Spinal cord (tissue), 10 donors: ENCODE measurements around the gene PSPC1. TPM values are rescaled to one million over a fixed set of nuclear protein-coding genes. Genes with fewer than 3 reads are reported as not detected.
"Not testable (repeated sequence)": the region's sequence is repeated elsewhere in the genome, so short reads cannot be mapped to it uniquely, and the experiment has no call there.

Experiments
- DNase-seq, 6 donors: peaks; one replicate each; pipeline versions ENCODE4 v3.0.0 to v3.0.0-alpha.2; 2013 to 2015; ENCODE audit warnings: low spot score in 6 of 6, low read depth in 4 of 6
- H3K27ac ChIP-seq: one replicate; pipeline ENCODE4 v1.5.1; 2013; ENCODE audit warnings: low read depth, low read length, control low read depth
- H3K27me3 ChIP-seq: one replicate; pipeline ENCODE4 v1.6.1; 2013; ENCODE audit warnings: low read length; ENCODE audit not compliant: control insufficient read depth, insufficient read depth
- H3K36me3 ChIP-seq: one replicate; pipeline ENCODE4 v1.6.1; 2013; ENCODE audit warnings: low read length; ENCODE audit not compliant: control insufficient read depth, insufficient read depth
- H3K4me1 ChIP-seq: one replicate; pipeline ENCODE4 v1.6.1; 2013; ENCODE audit warnings: low read length; ENCODE audit not compliant: control insufficient read depth, insufficient read depth
- H3K4me3 ChIP-seq: one replicate; pipeline ENCODE4 v1.5.1; 2013; ENCODE audit warnings: low read depth, low read length, control low read depth
- H3K9me3 ChIP-seq: one replicate; pipeline ENCODE4 v1.6.1; 2013; ENCODE audit warnings: low read length; ENCODE audit not compliant: control insufficient read depth, insufficient read depth
- WGBS: methylation state at CpG from one replicate; pipeline ENCODE4 v1.1.5; 2013; ENCODE audit warnings: missing lambda C conversion rate; ENCODE audit not compliant: insufficient coverage; 5-methylcytosine and 5-hydroxymethylcytosine counted together
- long read RNA-seq, 4 donors: transcript quantifications; one replicate each; lab custom pipeline, GENCODE V29; 2026
- polyA plus RNA-seq, 2 donors: library from polyadenylated mRNA; unstranded; fragments of 120-200 nt; gene quantifications; one replicate each; pipeline ENCODE4 v1.2.1, GENCODE V29; 2013; ENCODE audit not compliant: insufficient read length in 2 of 2
- total RNA-seq, 2 donors: library from RNA; depleted of rRNA in 1 of 2; stranded (reverse); fragments of 120-200 nt in 1 of 2; fragments of >200 nt in 1 of 2; gene quantifications; one replicate each; pipeline versions ENCODE4 v1.2.3 to v1.2.4, GENCODE V29; 2013 to 2014
- donor health status: healthy.

PSPC1 gene
- total RNA-seq = 10 to 100 TPM; 73.9 to 80.9 TPM
- polyA plus RNA-seq = 10 to 100 TPM; 77.4 to 83.1 TPM
- long read RNA-seq, donor 1, transcript PSPC1-204 (8 exons, 1,709 nt) = minor isoform, 5 of 31 reads
- long read RNA-seq, donor 1, transcript PSPC1-201 (9 exons, 2,407 nt) = major isoform, 12 of 31 reads
- long read RNA-seq, donor 1, transcript PSPC1-203 (8 exons, 1,647 nt) = minor isoform, 8 of 31 reads
- long read RNA-seq, donor 1, partial matches to known transcripts = 5 of 31 reads
- long read RNA-seq, donor 1, other reads (novel, unspliced or antisense) = 0 of 31 reads
- long read RNA-seq, donor 2, transcript PSPC1-201 (9 exons, 2,407 nt) = major isoform, 7 of 9 reads
- long read RNA-seq, donor 2, partial matches to known transcripts = 0 of 9 reads
- long read RNA-seq, donor 2, other reads (novel, unspliced or antisense) = 0 of 9 reads
- long read RNA-seq, donor 3, partial matches to known transcripts = 6 of 15 reads
- long read RNA-seq, donor 3, other reads (novel, unspliced or antisense) = 0 of 15 reads
- long read RNA-seq, donor 4, transcript PSPC1-201 (9 exons, 2,407 nt) = major isoform, 11 of 20 reads
- long read RNA-seq, donor 4, transcript PSPC1-204 (8 exons, 1,709 nt) = minor isoform, 5 of 20 reads
- long read RNA-seq, donor 4, partial matches to known transcripts = 0 of 20 reads
- long read RNA-seq, donor 4, other reads (novel, unspliced or antisense) = 0 of 20 reads

GRCh38 chr13:19782727-19783682, at the start of gene PSPC1:
TSS of gene PSPC1 (minus strand) at chr13:19782945. CDS start at chr13:19782757, 188 bp downstream.
- 0% methylated on average over 18 of the region's 50 CpGs for WGBS
- Histone ChIP-seq H3K4me1 (peaks cover 11% of the 10 kb centered on the region), H3K4me3 (peak within 1 kb of the TSS; percentile 81), H3K27ac (peak within 1 kb of the TSS; percentile 91)
- H3K9me3 ChIP-seq, H3K36me3 ChIP-seq, H3K27me3 ChIP-seq: not testable (repeated sequence)
- DNase-seq = peak; percentile 87 to 98 (median 94)

GRCh38 chr13:19822673-19823072, 39.9 kb upstream of the PSPC1 start:
- no peaks in the 10 kb centered on the region for H3K4me1 ChIP-seq
- H3K27me3 ChIP-seq = no peaks in the 10 kb centered on the region
- H3K9me3 ChIP-seq = no peaks in the 10 kb centered on the region
- no peak overlapping the region for H3K27ac ChIP-seq
- H3K4me3 ChIP-seq = no peak overlapping the region
- WGBS = 100% methylated on average over 2 of the region's 3 CpGs
- peaks cover 27% of the 10 kb centered on the region for H3K36me3 ChIP-seq
- DNase-seq = no peak

GRCh38 chr13:19818223-19818842, 35.6 kb upstream of the PSPC1 start:
- DNase-seq = peak in 2 of 6 donors; percentile 7 to 32
- Histone ChIP-seq H3K27me3 (no peaks in the 10 kb centered on the region), H3K4me1 (no peaks in the 10 kb centered on the region), H3K4me3 (no peak overlapping the region), H3K9me3 (no peaks in the 10 kb centered on the region), H3K27ac (no peak overlapping the region), H3K36me3 (peaks cover 22% of the 10 kb centered on the region)
- 40% methylated on average over 20 of the region's 27 CpGs for WGBS

GRCh38 chr13:19817510-19818158, 34.9 kb upstream of the PSPC1 start:
- Histone ChIP-seq H3K27ac (no peak overlapping the region), H3K4me1 (no peaks in the 10 kb centered on the region), H3K27me3 (no peaks in the 10 kb centered on the region), H3K4me3 (no peak overlapping the region), H3K36me3 (peaks cover 22% of the 10 kb centered on the region), H3K9me3 (no peaks in the 10 kb centered on the region)
- 93% methylated on average over 6 of the region's 7 CpGs for WGBS
- no peak for DNase-seq

GRCh38 chr13:19817106-19817505, 34.4 kb upstream of the PSPC1 start:
- DNase-seq = no peak
- 100% methylated on average over 5 of the region's 10 CpGs for WGBS
- no peaks in the 10 kb centered on the region for H3K9me3 ChIP-seq
- no peak overlapping the region for H3K27ac ChIP-seq
- H3K4me1 ChIP-seq = no peaks in the 10 kb centered on the region
- peaks cover 23% of the 10 kb centered on the region for H3K36me3 ChIP-seq
- no peaks in the 10 kb centered on the region for H3K27me3 ChIP-seq
- H3K4me3 ChIP-seq = no peak overlapping the region

- 93% methylated on average over 1 of the region's 2 CpGs for WGBS
- not testable (repeated sequence) for H3K9me3 ChIP-seq, H3K4me1 ChIP-seq, H3K27me3 ChIP-seq, DNase-seq, H3K27ac ChIP-seq, H3K4me3 ChIP-seq
- peaks cover 23% of the 10 kb centered on the region for H3K36me3 ChIP-seq
Measured at GRCh38 chr13:19815842-19816241, 33.1 kb upstream of the PSPC1 start.

GRCh38 chr13:19810996-19811881, 28.5 kb upstream of the PSPC1 start:
- DNase-seq = peak in 1 of 6 donors; percentile 72
- Histone ChIP-seq H3K27me3 (no peaks in the 10 kb centered on the region), H3K4me3 (no peak overlapping the region), H3K9me3 (no peaks in the 10 kb centered on the region), H3K27ac (no peak overlapping the region), H3K4me1 (no peaks in the 10 kb centered on the region), H3K36me3 (peaks cover 15% of the 10 kb centered on the region)
- 100% methylated on average over 2 of the region's 7 CpGs for WGBS

GRCh38 chr13:19810151-19810550, 27.4 kb upstream of the PSPC1 start:
- Histone ChIP-seq H3K27me3 (no peaks in the 10 kb centered on the region), H3K4me1 (no peaks in the 10 kb centered on the region), H3K4me3 (no peak overlapping the region), H3K27ac (no peak overlapping the region), H3K36me3 (peaks cover 16% of the 10 kb centered on the region), H3K9me3 (no peaks in the 10 kb centered on the region)
- 94% methylated on average over 3 of the region's 4 CpGs for WGBS
- DNase-seq = no peak
